BJ (cell line): Measurements from ENCODE around the gene RASGRF1. TPM values are rescaled to one million over a fixed set of nuclear protein-coding genes. Genes with fewer than 3 reads are reported as not detected.

Experiments
- CTCF ChIA-PET: fragments of 350-600 bp; formaldehyde crosslinking; extraction: SDS; loops from one replicate; lab custom pipeline; 2021; ENCODE audit warnings: antibody characterized with exemption, inconsistent platforms; lab: Yijun Ruan, JAX
- POLR2A ChIA-PET: fragments of 300-600 bp; sonication (Branson Sonifier 250); formaldehyde crosslinking; extraction: SDS; loops from one replicate; lab custom pipeline; 2021; ENCODE audit warnings: antibody characterized with exemption; lab: Charles Lee
- DNase-seq: peaks from one replicate; pipeline ENCODE4 v3.0.0-alpha.2; 2011; ENCODE audit warnings: low read depth
- H3K27me3 ChIP-seq: 2 replicates; pipeline ENCODE4 v1.6.0; 2011; ENCODE audit warnings: low read length; ENCODE audit not compliant: control insufficient read depth, insufficient read depth
- H3K36me3 ChIP-seq: 2 replicates; pipeline ENCODE4 v1.5.1; 2011; ENCODE audit warnings: low read length; ENCODE audit not compliant: control insufficient read depth, insufficient read depth
- H3K4me3 ChIP-seq: 2 replicates; pipeline ENCODE4 v1.5.1; 2011; ENCODE audit warnings: low read depth, mild to moderate bottlenecking, control low read depth, low read length
- CTCF ChIP-seq: IDR thresholded peaks from 2 replicates; pipeline ENCODE4 v1.5.1; 2011; ENCODE audit warnings: low read depth, mild to moderate bottlenecking, control low read depth, inconsistent platforms, low read length, moderate library complexity; ENCODE audit not compliant: insufficient read depth
- polyA plus RNA-seq: library from polyadenylated mRNA; depleted of rRNA; stranded (reverse); fragments of >200 nt; gene quantifications from 2 replicates; pipeline ENCODE4 v1.2.3, GENCODE V29; 2011

RASGRF1 gene
- polyA plus RNA-seq, 1 experiment = 0.31 TPM

GRCh38 chr15:78933823-78934654 is 156.5 kb downstream of the RASGRF1 start:
- Histone ChIP-seq H3K4me3 (no peak overlapping the region), H3K27me3 (peaks cover 4% of the 10 kb centered on the region; the same call in 1 of the 2 replicates), H3K36me3 (no peaks in the 10 kb centered on the region)
- TF ChIP-seq CTCF = no peak
- ChIA-PET POLR2A (no interaction called here), CTCF (interaction anchor here (0.5 to 1.6 kb wide), 2 partner anchors 52 to 94 kb away, joined by 3 read pairs; no protein-coding TSS in a partner anchor)
- no peak for DNase-seq

GRCh38 chr15:78933187-78933822 is 157.3 kb downstream of the RASGRF1 start:
- CTCF ChIA-PET = interaction anchor here (1.6 kb wide), 1 partner anchor 95 kb away, joined by 3 read pairs; no protein-coding TSS in a partner anchor
- POLR2A ChIA-PET = no interaction called here
- Histone ChIP-seq H3K36me3 (no peaks in the 10 kb centered on the region), H3K27me3 (peaks cover 4% of the 10 kb centered on the region; the same call in 1 of the 2 replicates), H3K4me3 (no peak overlapping the region)
- TF ChIP-seq CTCF = no peak
- no peak for DNase-seq

GRCh38 chr15:78932258-78932808 is 158.2 kb downstream of the RASGRF1 start:
- Histone ChIP-seq H3K27me3 (peaks cover 4% of the 10 kb centered on the region; the same call in 1 of the 2 replicates), H3K36me3 (peaks cover 3% of the 10 kb centered on the region), H3K4me3 (no peak overlapping the region)
- ChIA-PET CTCF (interaction anchor here (1.6 kb wide), 1 partner anchor 96 kb away, joined by 3 read pairs; no protein-coding TSS in a partner anchor), POLR2A (no interaction called here)
- DNase-seq = no peak
- no peak for TF ChIP-seq CTCF

GRCh38 chr15:78931439-78932257 is 158.9 kb downstream of the RASGRF1 start:
- Histone ChIP-seq H3K27me3 (peaks cover 4% of the 10 kb centered on the region; the same call in 1 of the 2 replicates), H3K4me3 (no peak overlapping the region), H3K36me3 (peaks cover 6% of the 10 kb centered on the region)
- no peak for TF ChIP-seq CTCF
- CTCF ChIA-PET = interaction anchor here (1.5 to 1.6 kb wide), 2 partner anchors 17 to 253 kb away, joined by 4 read pairs; no protein-coding TSS in a partner anchor
- POLR2A ChIA-PET = no interaction called here
- no peak for DNase-seq
